Activated CD8-positive, alpha-beta memory T cell treated with anti-CD3 and anti-CD28 coated beads for 4 hours (primary cell): ENCODE results near the gene ERC2.

ENCODE experiments used
- DNase-seq, 2 donors: peaks; one replicate each; pipeline ENCODE4 v3.0.0-alpha.2; 2020; ENCODE audit warnings: low read depth in 2 of 2

ERC2 gene

GRCh38 chr3:55827786-55828185 is 640.5 kb downstream of the ERC2 start:
- DNase-seq = no peak

- DNase-seq = no peak
Observed at GRCh38 chr3:55826731-55827496, 641.4 kb downstream of the ERC2 start.

- no peak for DNase-seq
Observed at GRCh38 chr3:55826097-55826496, 642.2 kb downstream of the ERC2 start.

GRCh38 chr3:55824406-55824805 is 643.9 kb downstream of the ERC2 start:
- no peak for DNase-seq

GRCh38 chr3:55823829-55824228 is 644.4 kb downstream of the ERC2 start:
- no peak for DNase-seq

GRCh38 chr3:55823001-55823400 is 645.3 kb downstream of the ERC2 start:
- DNase-seq = no peak

- DNase-seq = no peak
Observed at GRCh38 chr3:55819005-55819404, 649.3 kb downstream of the ERC2 start.

- DNase-seq = no peak
Observed at GRCh38 chr3:55818485-55818884, 649.8 kb downstream of the ERC2 start.

- DNase-seq = no peak
Observed at GRCh38 chr3:55816794-55817576, 651.3 kb downstream of the ERC2 start.

- no peak for DNase-seq
Observed at GRCh38 chr3:55815262-55815661, 653.0 kb downstream of the ERC2 start.

GRCh38 chr3:55813268-55814097 is 654.8 kb downstream of the ERC2 start:
- no peak for DNase-seq

- no peak for DNase-seq
Observed at GRCh38 chr3:55812394-55813013, 655.8 kb downstream of the ERC2 start.

- DNase-seq = no peak
Observed at GRCh38 chr3:55807210-55807609, 661.1 kb downstream of the ERC2 start.

- no peak for DNase-seq
Observed at GRCh38 chr3:55805169-55805568, 663.1 kb downstream of the ERC2 start.

- no peak for DNase-seq
Observed at GRCh38 chr3:55804170-55805095, 663.8 kb downstream of the ERC2 start.

GRCh38 chr3:55802816-55803215 is 665.5 kb downstream of the ERC2 start:
- DNase-seq = no peak

GRCh38 chr3:55801676-55802075 is 666.6 kb downstream of the ERC2 start:
- no peak for DNase-seq

- DNase-seq = no peak
Observed at GRCh38 chr3:55801068-55801467, 667.2 kb downstream of the ERC2 start.

GRCh38 chr3:55797775-55798174 is 670.5 kb downstream of the ERC2 start:
- no peak for DNase-seq

- no peak for DNase-seq
Observed at GRCh38 chr3:55797084-55797483, 671.2 kb downstream of the ERC2 start.

- no peak for DNase-seq
Observed at GRCh38 chr3:55796533-55796932, 671.7 kb downstream of the ERC2 start.
